SH-SY5Y (cell line): ENCODE measurements around the gene PRF1.

Experiments
- GATA2 ChIP-seq: IDR thresholded peaks from 2 replicates; pipeline ENCODE4 v1.6.1; 2011; ENCODE audit warnings: mild to moderate bottlenecking, low read depth, low read length
- GATA3 ChIP-seq: IDR thresholded peaks from 2 replicates; pipeline ENCODE4 v1.6.1; 2011; ENCODE audit warnings: low read depth, mild to moderate bottlenecking, low read length, moderate library complexity

PRF1 gene

GRCh38 chr10:70602665-70603448 lies at the start of gene PRF1:
PRF1 (minus strand) TSS chr10:70602741; CDS start chr10:70600902, 1,839 bp downstream.
- TF ChIP-seq GATA3 (no peak), GATA2 (no peak)

- no peak for TF ChIP-seq GATA3
- no peak for TF ChIP-seq GATA2
Measured at GRCh38 chr10:70651661-70652060, 49.1 kb upstream of the PRF1 start.

GRCh38 chr10:70650718-70651117 lies 48.2 kb upstream of the PRF1 start:
- no peak for TF ChIP-seq GATA3
- TF ChIP-seq GATA2, result no peak

- TF ChIP-seq GATA3 (no peak), GATA2 (no peak)
Measured at GRCh38 chr10:70650104-70650503, 47.6 kb upstream of the PRF1 start.

- TF ChIP-seq GATA2 (no peak), GATA3 (no peak)
Measured at GRCh38 chr10:70649526-70649925, 47.0 kb upstream of the PRF1 start.

GRCh38 chr10:70648427-70648826 lies 45.9 kb upstream of the PRF1 start:
- TF ChIP-seq GATA2 (no peak), GATA3 (no peak)

GRCh38 chr10:70647086-70647485 lies 44.5 kb upstream of the PRF1 start:
- TF ChIP-seq GATA2, result no peak
- TF ChIP-seq GATA3, result no peak

GRCh38 chr10:70634011-70634410 lies 31.5 kb upstream of the PRF1 start:
- no peak for TF ChIP-seq GATA2
- TF ChIP-seq GATA3, result no peak

GRCh38 chr10:70629338-70629737 lies 26.8 kb upstream of the PRF1 start:
- no peak for TF ChIP-seq GATA2
- TF ChIP-seq GATA3, result no peak

- TF ChIP-seq GATA2 (no peak), GATA3 (no peak)
Measured at GRCh38 chr10:70626056-70626455, 23.5 kb upstream of the PRF1 start.

- TF ChIP-seq GATA2, result no peak
- TF ChIP-seq GATA3, result no peak
Measured at GRCh38 chr10:70622981-70623844, 20.7 kb upstream of the PRF1 start.

GRCh38 chr10:70622541-70622940 lies 20.0 kb upstream of the PRF1 start:
- no peak for TF ChIP-seq GATA2
- TF ChIP-seq GATA3, result no peak

- no peak for TF ChIP-seq GATA2
- TF ChIP-seq GATA3, result no peak
Measured at GRCh38 chr10:70621503-70622078, 19.1 kb upstream of the PRF1 start.

GRCh38 chr10:70620020-70620289 lies 17.4 kb upstream of the PRF1 start:
- TF ChIP-seq GATA3 (no peak), GATA2 (no peak)
